ENCODE measurements around the gene SETD1A. TPM values are rescaled to one million over a fixed set of nuclear protein-coding genes. Genes with fewer than 3 reads are reported as not detected.

Gene SETD1A
- total RNA-seq, 2 experiments from 2014 or later = 26.9 to 27.3 TPM

GRCh38 chr16:30948667-30949649, 8.6 kb upstream of the SETD1A start, which contains the start of gene ORAI3:
TSS of gene ORAI3 (plus strand) at chr16:30949068. CDS start at chr16:30949290, 222 bp downstream.
- ChIA-PET POLR2A (interaction anchor here (0.8 to 1.2 kb wide), 2 partner anchors 48 to 125 kb away, joined by 3 read pairs; partner anchors contain the start of gene ZNF668), CTCF (interaction anchor here (0.6 to 6.4 kb wide), 5 partner anchors 6 to 488 kb away, joined by 3 to 69 read pairs (median 3); no protein-coding TSS in a partner anchor)

GRCh38 chr16:30949650-30950515, 7.7 kb upstream of the SETD1A start:
- CTCF ChIA-PET = interaction anchor here (0.6 to 6.4 kb wide), 4 partner anchors 7 to 487 kb away, joined by 3 to 69 read pairs (median 4); no protein-coding TSS in a partner anchor
- POLR2A ChIA-PET = interaction anchor here (0.8 to 1.2 kb wide), 2 partner anchors 47 to 124 kb away, joined by 3 read pairs; partner anchors contain the start of gene ZNF668

GRCh38 chr16:30950516-30951065, 7.0 kb upstream of the SETD1A start:
- POLR2A ChIA-PET = interaction anchor here (1.2 kb wide), 1 partner anchor 46 kb away, joined by 3 read pairs; no protein-coding TSS in a partner anchor
- CTCF ChIA-PET = interaction anchor here (1.4 to 6.4 kb wide), 2 partner anchors 8 to 106 kb away, joined by 6 to 69 read pairs; no protein-coding TSS in a partner anchor

GRCh38 chr16:30951193-30951592, 6.4 kb upstream of the SETD1A start:
- CTCF ChIA-PET = interaction anchor here (6.4 kb wide), 1 partner anchor 9 kb away, joined by 69 read pairs; no protein-coding TSS in a partner anchor
- POLR2A ChIA-PET = no interaction called here

GRCh38 chr16:30951750-30952149, 5.8 kb upstream of the SETD1A start:
- POLR2A ChIA-PET = no interaction called here
- CTCF ChIA-PET = interaction anchor here (6.4 kb wide), 1 partner anchor 9 kb away, joined by 69 read pairs; no protein-coding TSS in a partner anchor

- ChIA-PET POLR2A (no interaction called here), CTCF (interaction anchor here (0.5 to 6.4 kb wide), 10 partner anchors 10 to 467 kb away, joined by 3 to 69 read pairs (median 4); partner anchors contain the start of genes HSD3B7 and VKORC1)
These were observed 4.4 kb upstream of the SETD1A start for GRCh38 chr16:30953111-30953510.

- CTCF ChIA-PET = interaction anchor here (0.5 to 6.4 kb wide), 15 partner anchors 11 to 466 kb away, joined by 3 to 69 read pairs (median 4); partner anchors contain the start of genes HSD3B7, VKORC1, ZNF646 and ZNF668
- POLR2A ChIA-PET = interaction anchor here (1.0 kb wide), 1 partner anchor 227 kb away, joined by 3 read pairs; no protein-coding TSS in a partner anchor
These were observed 3.9 kb upstream of the SETD1A start for GRCh38 chr16:30953511-30954124.

- CTCF ChIA-PET = interaction anchor here (0.9 to 6.4 kb wide), 7 partner anchors 8 to 187 kb away, joined by 3 to 69 read pairs (median 4); partner anchors contain the start of genes HSD3B7 and VKORC1
- POLR2A ChIA-PET = interaction anchor here (0.7 kb wide), 1 partner anchor 13 kb away, joined by 3 read pairs; no protein-coding TSS in a partner anchor
These were observed 2.6 kb upstream of the SETD1A start for GRCh38 chr16:30954993-30955392.

GRCh38 chr16:30956601-30957455, 726 bp upstream of the SETD1A start:
- POLR2A ChIA-PET = interaction anchor here (1.0 kb wide), 1 partner anchor 117 kb away, joined by 3 read pairs; the partner anchor contains the start of genes ZNF646 and ZNF668
- CTCF ChIA-PET = interaction anchor here (0.5 to 0.9 kb wide), 2 partner anchors 14 to 15 kb away, joined by 3 to 6 read pairs; no protein-coding TSS in a partner anchor

GRCh38 chr16:30958175-30959079, 873 bp downstream of the SETD1A start:
- ChIA-PET CTCF (interaction anchor here (0.8 to 0.9 kb wide), 2 partner anchors 27 to 264 kb away, joined by 3 to 5 read pairs; partner anchors contain the start of gene HSD3B7), POLR2A (interaction anchor here (0.5 to 1.1 kb wide), 5 partner anchors 115 to 308 kb away, joined by 3 to 10 read pairs (median 3); partner anchors contain the start of genes ZNF646 and ZNF668)

- CTCF ChIA-PET = interaction anchor here (1.1 kb wide), 1 partner anchor 610 kb away, joined by 3 read pairs; no protein-coding TSS in a partner anchor
- POLR2A ChIA-PET = no interaction called here
These were observed 3.8 kb downstream of the SETD1A start for GRCh38 chr16:30961384-30961783.

- CTCF ChIA-PET = no interaction called here
- POLR2A ChIA-PET = no interaction called here
These were observed 6.5 kb downstream of the SETD1A start for GRCh38 chr16:30963925-30964511.

GRCh38 chr16:30964574-30965226, 7.1 kb downstream of the SETD1A start:
- CTCF ChIA-PET = interaction anchor here (0.6 kb wide), 1 partner anchor 82 kb away, joined by 3 read pairs; no protein-coding TSS in a partner anchor
- POLR2A ChIA-PET = interaction anchor here (0.6 kb wide), 1 partner anchor 34 kb away, joined by 3 read pairs; no protein-coding TSS in a partner anchor

GRCh38 chr16:30965436-30965835, 7.9 kb downstream of the SETD1A start:
- ChIA-PET CTCF (interaction anchor here (2.9 kb wide), 1 partner anchor 12 kb away, joined by 7 read pairs; no protein-coding TSS in a partner anchor), POLR2A (no interaction called here)

All from activated CD8-positive, alpha-beta memory T cell treated with anti-CD3 and anti-CD28 coated beads for 36 hours (primary cell).